GM10248 (cell line): ENCODE data around the gene USP5.
"Not testable (repeated sequence)": the region's sequence is repeated elsewhere in the genome, so short reads cannot be mapped to it uniquely, and the experiment has no call there.

ENCODE experiments used
- CTCF ChIA-PET: fragments of 300-600 bp; sonication (Branson Sonifier 250); formaldehyde crosslinking; extraction: SDS; loops from one replicate; lab custom pipeline; 2021; ENCODE audit warnings: antibody characterized with exemption; lab: Yijun Ruan, JAX
- POLR2A ChIA-PET: fragments of 350-650 bp; sonication (Branson Sonifier 250); formaldehyde crosslinking; extraction: SDS; loops from one replicate; lab custom pipeline; 2020; ENCODE audit warnings: antibody characterized with exemption; lab: Yijun Ruan, JAX
- DNase-seq: peaks from one replicate; pipeline ENCODE4 v3.0.0; 2012; ENCODE audit errors: extremely low spot score
- CTCF ChIP-seq: IDR thresholded peaks from 2 replicates; pipeline ENCODE4 v1.5.1; 2012; ENCODE audit warnings: mild to moderate bottlenecking, low read depth; ENCODE audit errors: extremely low read depth, missing control alignments, control extremely low read depth

Gene USP5

GRCh38 chr12:6871052-6871957, 19.4 kb downstream of the USP5 start:
- DNase-seq: no peak
- TF ChIP-seq CTCF: no peak
- CTCF ChIA-PET: interaction anchor here (1.2 to 11.3 kb wide), 21 partner anchors 11 to 270 kb away, joined by 3 to 130 read pairs (median 10); partner anchors contain the start of genes CDCA3, LRRC23, MLF2 and USP5
- POLR2A ChIA-PET: interaction anchor here (2.4 to 4.8 kb wide), 3 partner anchors 10 to 73 kb away, joined by 10 to 46 read pairs (median 11); partner anchors contain the start of genes C12orf57, CDCA3, RNU7-1 and USP5

DNA sequence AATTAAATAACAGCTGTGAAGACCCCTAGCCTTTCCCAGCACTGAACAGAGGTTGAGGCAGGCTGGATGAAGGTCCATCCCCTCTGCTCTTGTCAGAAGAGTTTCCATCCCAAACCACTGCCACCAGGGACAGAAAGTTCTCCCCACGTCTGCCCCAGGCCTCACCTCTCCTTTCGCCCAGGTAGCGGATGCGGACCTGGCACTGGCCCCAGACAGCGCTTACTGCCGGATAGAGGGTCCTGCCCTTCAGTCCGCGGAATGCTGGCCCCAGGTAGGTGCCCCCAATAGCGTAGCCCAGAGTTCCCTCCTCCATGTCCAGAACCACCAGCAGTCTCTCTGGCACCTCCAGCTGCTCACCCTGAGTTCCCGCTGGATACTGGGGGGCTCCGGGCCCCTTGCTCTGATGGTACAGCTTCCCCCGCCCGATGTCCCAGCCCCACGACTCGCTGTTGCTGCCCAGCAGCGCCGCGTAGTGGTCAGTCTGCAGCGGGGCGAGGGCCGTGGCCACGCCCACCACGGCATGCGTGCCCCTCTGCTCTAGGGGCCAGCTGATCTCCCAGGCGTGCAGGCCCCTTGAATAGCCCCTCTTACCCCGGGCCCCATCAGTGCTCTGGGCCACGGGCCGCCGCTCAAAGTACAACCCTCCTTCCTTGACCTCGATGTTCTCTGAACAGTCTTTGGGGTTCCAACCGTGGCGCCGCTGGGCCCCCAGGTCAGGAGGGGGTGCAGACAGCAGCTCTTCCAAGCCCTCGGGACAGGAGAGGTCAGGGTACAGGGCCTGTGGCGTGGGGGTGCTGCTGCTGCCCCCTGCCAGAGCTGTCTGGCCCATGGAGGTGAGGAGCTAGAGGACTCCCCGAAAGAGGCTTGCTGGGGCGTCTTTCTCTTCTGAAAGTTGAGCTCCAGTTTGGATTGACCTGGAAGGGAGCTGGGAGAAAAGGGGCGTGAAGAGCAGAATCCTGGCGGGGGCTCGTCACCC, 20.4 kb downstream of the USP5 start:
- POLR2A ChIA-PET: interaction anchor here (0.5 to 4.8 kb wide), 16 partner anchors 9 to 336 kb away, joined by 3 to 46 read pairs (median 3); partner anchors contain the start of genes C12orf57, CDCA3, RNU7-1 and USP5
- CTCF ChIA-PET: interaction anchor here (0.6 to 11.3 kb wide), 64 partner anchors 10 to 333 kb away, joined by 3 to 130 read pairs (median 5); partner anchors contain the start of genes C1RL, CDCA3, LRRC23 and MLF2
- DNase-seq: peak; percentile 86
- peak; percentile 100 for TF ChIP-seq CTCF

DNA sequence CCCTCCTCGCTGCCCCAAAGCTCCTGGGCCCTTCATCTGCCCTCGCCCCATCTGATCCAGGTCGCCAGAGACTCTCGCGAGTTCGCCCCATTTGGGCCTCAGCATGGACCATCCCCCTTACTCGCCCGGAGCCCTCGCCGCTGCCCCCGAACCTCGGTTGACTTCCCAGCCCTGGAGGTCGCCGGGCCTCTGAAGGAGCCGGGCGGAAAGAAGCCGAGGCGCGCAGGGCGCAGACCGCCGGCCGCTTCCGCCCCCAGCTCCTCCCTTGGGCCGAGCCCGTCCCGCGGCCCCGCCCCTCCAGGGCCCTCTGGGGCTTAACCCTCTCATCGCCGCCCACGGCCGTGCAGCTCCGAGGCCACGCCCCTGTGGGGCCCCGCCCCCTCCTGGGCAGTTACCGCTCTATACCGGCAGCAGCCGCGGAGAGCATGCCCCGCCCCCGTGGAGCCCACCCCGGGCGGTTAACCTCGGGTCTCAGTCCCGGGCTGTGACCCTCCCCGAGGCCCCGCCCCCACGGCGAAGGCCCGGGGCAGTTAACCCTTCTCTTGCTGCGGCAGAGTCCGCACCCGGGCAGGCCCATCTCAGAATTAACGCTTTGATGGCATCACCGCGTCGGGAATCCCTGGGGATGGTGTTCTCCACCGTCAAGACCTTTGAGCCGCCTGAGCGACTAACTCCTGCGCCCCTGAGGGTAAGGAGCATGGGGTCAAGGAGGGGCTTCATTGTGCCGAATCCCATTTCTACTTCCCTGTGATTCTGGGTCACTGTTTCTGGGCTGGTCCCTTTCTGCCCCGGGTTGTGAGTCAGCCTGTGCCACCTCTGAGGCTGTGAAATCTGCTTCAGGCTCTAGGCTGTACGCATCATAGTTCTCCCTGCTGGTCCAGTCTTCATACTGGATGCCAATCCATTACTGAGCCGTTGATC, 21.4 kb downstream of the USP5 start, which contains the start of gene SPSB2:
Gene SPSB2 (minus strand): TSS at position 210 of the 921 bp plus-strand sequence. CDS start 402 bp downstream, outside the sequence.
- TF ChIP-seq CTCF: no peak
- DNase-seq: peak; percentile 98
- ChIA-PET POLR2A (interaction anchor here (0.5 to 4.8 kb wide), 17 partner anchors 8 to 337 kb away, joined by 3 to 46 read pairs (median 3); partner anchors contain the start of genes C12orf57, CDCA3, RNU7-1 and USP5), CTCF (interaction anchor here (0.7 to 11.3 kb wide), 55 partner anchors 9 to 324 kb away, joined by 3 to 130 read pairs (median 5); partner anchors contain the start of genes C1RL, CDCA3, LRRC23 and MLF2)

- POLR2A ChIA-PET: interaction anchor here (0.7 to 1.9 kb wide), 2 partner anchors 17 to 87 kb away, joined by 3 to 21 read pairs; no protein-coding TSS in a partner anchor
- DNase-seq: not testable (repeated sequence)
These were observed 22.0 kb downstream of the USP5 start for GRCh38 chr12:6874015-6874368.

GRCh38 chr12:6879824-6880223, 27.9 kb downstream of the USP5 start:
- ChIA-PET CTCF (interaction anchor here (3.7 kb wide), 1 partner anchor 12 kb away, joined by 20 read pairs; no protein-coding TSS in a partner anchor), POLR2A (interaction anchor here (0.6 to 1.2 kb wide), 2 partner anchors 11 to 341 kb away, joined by 3 to 5 read pairs; no protein-coding TSS in a partner anchor)
- DNase-seq: not testable (repeated sequence)

More at GRCh38 chr12:6874015-6874368, 22.0 kb downstream of the USP5 start:
- CTCF ChIA-PET: interaction anchor here (2.9 to 4.7 kb wide), 5 partner anchors 11 to 51 kb away, joined by 13 to 50 read pairs (median 27); partner anchors contain the start of gene LRRC23

- TF ChIP-seq CTCF: no peak
- CTCF ChIA-PET: interaction anchor here (1.4 to 3.7 kb wide), 4 partner anchors 8 to 34 kb away, joined by 3 to 45 read pairs (median 16); partner anchors contain the start of gene SPSB2
- DNase-seq: no peak
- POLR2A ChIA-PET: no interaction called here
These were observed 31.3 kb downstream of the USP5 start for GRCh38 chr12:6883252-6883651.
